Ovary (tissue), 9 donors: ENCODE data around the gene LRCH1. TPM values are rescaled to one million over a fixed set of nuclear protein-coding genes. Genes with fewer than 3 reads are reported as not detected.

Experiments
- DNase-seq, 5 donors: peaks; one replicate each; pipeline ENCODE4 v3.0.0-alpha.2; 2019 to 2020
- H3K27ac ChIP-seq, 2 donors: fragments of 200-600 bp; one replicate each; pipeline versions ENCODE4 v1.5.1 to v1.8.0; 2019 to 2022
- H3K27me3 ChIP-seq: fragments of 200-600 bp; one replicate; pipeline ENCODE4 v1.8.0; 2022
- H3K36me3 ChIP-seq: fragments of 200-600 bp; sonication (generic); one replicate; pipeline ENCODE4 v1.5.1; 2019
- H3K4me1 ChIP-seq: one replicate; pipeline ENCODE4 v1.8.1; 2013; ENCODE audit warnings: mild to moderate bottlenecking, moderate library complexity; ENCODE audit not compliant: insufficient read depth
- H3K4me3 ChIP-seq: fragments of 200-600 bp; sonication (generic); one replicate; pipeline ENCODE4 v1.5.1; 2017
- H3K9me3 ChIP-seq, 2 donors: fragments of 200-600 bp in 1 of 2; sonication (generic) in 1 of 2; one replicate each; pipeline versions ENCODE4 v1.5.1 to v1.8.1; 2013 to 2019; ENCODE audit warnings: mild to moderate bottlenecking in 1 of 2, moderate library complexity in 1 of 2
- CTCF ChIP-seq, 3 donors: fragments of 450-650 bp in 2 of 3; fragments of 200-600 bp in 1 of 3; IDR thresholded peaks; one replicate each; pipeline versions ENCODE4 v1.5.1 to v1.8.0; 2016 to 2022; ENCODE audit warnings: antibody characterized with exemption in 3 of 3, mild to moderate bottlenecking in 1 of 3
- EP300 ChIP-seq: sonication (generic); formaldehyde crosslinking; IDR thresholded peaks from one replicate; pipeline ENCODE4 v1.6.1; 2017; ENCODE audit warnings: antibody characterized with exemption
- POLR2A ChIP-seq: fragments of 450-650 bp; IDR thresholded peaks from one replicate; pipeline ENCODE4 v1.6.1; 2017; ENCODE audit warnings: antibody characterized with exemption, mild to moderate bottlenecking, moderate library complexity
- WGBS, 3 donors: extraction: QIAGEN DNeasy Blood & Tissue Kit in 1 of 3; methylation state at CpG; one replicate each; pipeline versions ENCODE4 v1.1.5 to v1.1.7; 2013 to 2017; 5-methylcytosine and 5-hydroxymethylcytosine counted together
- intact Hi-C, 4 donors: fragments of 100-400 bp; cut with DNase I; formaldehyde crosslinking; loops; one replicate each; pipeline versions ENCODE4 v1.11.0 to v1.15.1; 2022 to 2023
- polyA plus RNA-seq, 2 donors: library from polyadenylated mRNA; stranded (reverse); fragments of 200-250 nt in 1 of 2; fragments of 350-450 nt in 1 of 2; fragmentation: Illumina TruSeq in 1 of 2; extraction: RNeasy Lipid Tissue Mini Kit (QIAGEN cat#74804) in 1 of 2; gene quantifications; one replicate each; pipeline ENCODE4 v1.2.3, GENCODE V29; 2013 to 2014
- total RNA-seq, 7 donors: library from RNA; depleted of rRNA in 2 of 7; stranded (reverse); fragments of >200 nt in 2 of 7; fragmentation: NEBNext Ultra II Directional in 3 of 7; extraction: Animal tissue kit (Norgen Biotek cat#: 25700) in 3 of 7; gene quantifications; one replicate each; pipeline versions ENCODE4 v1.1.0 to v1.2.4, GENCODE V29; 2016 to 2023
- donor health status: DM: no; HTN: no; CAD: no; lungs with moderate emphysema.
- donor health status: DM: no; HTN: no; CAD: no.
- donor health status: Bipolar disorder and iron deficiency.
- donor health status: DM: yes; HTN: yes; CAD: no.
- donor health status: DM: no; HTN: no; CAD: no.
- donor health status: DM: yes; HTN: yes; CAD: no.

The LRCH1 gene
- total and polyA plus RNA-seq, 9 donors, result 7.6 to 19.3 (median 15.8) TPM

DNA sequence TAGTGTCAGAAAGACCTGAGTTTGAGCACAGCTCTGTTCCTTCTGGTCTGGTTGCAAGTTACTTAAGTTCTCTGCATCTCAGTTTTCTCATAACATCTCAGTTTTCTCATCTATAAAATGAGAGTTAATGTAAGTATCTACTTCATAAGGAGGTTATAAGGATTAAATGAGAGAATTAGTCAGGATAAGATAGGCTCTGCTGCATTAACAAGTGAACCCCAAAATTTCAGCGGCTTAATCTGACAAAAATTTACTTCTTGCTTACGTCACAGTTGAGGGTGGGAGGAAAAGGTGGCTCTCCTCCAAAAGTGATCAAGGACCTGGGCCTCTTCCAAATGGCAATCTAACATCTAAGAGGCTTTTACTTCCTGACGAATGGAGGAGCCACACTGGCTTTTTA, 31.5 kb upstream of the LRCH1 start:
- intact Hi-C loops, result no loop called here
- WGBS, 3 donors, result 46 to 49% (median 47%) methylated on average over 3 of the region's 3 CpGs
- H3K36me3 ChIP-seq, result no peaks in the 10 kb centered on the region
- no peak for DNase-seq
- peaks cover 6% of the 10 kb centered on the region for H3K4me1 ChIP-seq
- no peaks in the 10 kb centered on the region for H3K27me3 ChIP-seq
- H3K4me3 ChIP-seq, result no peak overlapping the region
- no peak for TF ChIP-seq CTCF (IDR thresholded peaks at IDR 0.05)
- no peak for TF ChIP-seq POLR2A
- TF ChIP-seq EP300, result no peak
- no peak overlapping the region for H3K27ac ChIP-seq
- H3K9me3 ChIP-seq, result no peaks in the 10 kb centered on the region

- DNase-seq, result no peak
- 36 to 37% (median 36%) methylated on average over 4 of the region's 4 CpGs for WGBS, 3 donors
- Histone ChIP-seq H3K27ac (no peak overlapping the region), H3K36me3 (no peaks in the 10 kb centered on the region), H3K9me3 (no peaks in the 10 kb centered on the region), H3K4me3 (no peak overlapping the region), H3K4me1 (peaks cover 6% of the 10 kb centered on the region), H3K27me3 (no peaks in the 10 kb centered on the region)
- TF ChIP-seq CTCF (IDR thresholded peaks at IDR 0.05) (no peak), POLR2A (no peak), EP300 (no peak)
- intact Hi-C loops, result no loop called here
Observed at GRCh38 chr13:46521921-46522747, 30.8 kb upstream of the LRCH1 start.

GRCh38 chr13:46522748-46523030, 30.3 kb upstream of the LRCH1 start:
- TF ChIP-seq POLR2A (no peak), CTCF (IDR thresholded peaks at IDR 0.05) (no peak), EP300 (no peak)
- intact Hi-C loops, result no loop called here
- no peaks in the 10 kb centered on the region for H3K36me3 ChIP-seq
- no peak overlapping the region for H3K27ac ChIP-seq
- no peaks in the 10 kb centered on the region for H3K9me3 ChIP-seq
- H3K27me3 ChIP-seq, result no peaks in the 10 kb centered on the region
- no peak for DNase-seq
- H3K4me1 ChIP-seq, result peaks cover 6% of the 10 kb centered on the region
- H3K4me3 ChIP-seq, result no peak overlapping the region

- Histone ChIP-seq H3K27ac (no peak overlapping the region), H3K4me1 (peaks cover 6% of the 10 kb centered on the region)
Observed at GRCh38 chr13:46523972-46524752, 28.8 kb upstream of the LRCH1 start.

More at GRCh38 chr13:46523972-46524752, 28.8 kb upstream of the LRCH1 start:
- no peak for TF ChIP-seq CTCF (IDR thresholded peaks at IDR 0.05)
- no peak for TF ChIP-seq EP300
- TF ChIP-seq POLR2A, result no peak
- Histone ChIP-seq H3K4me3 (no peak overlapping the region), H3K27me3 (no peaks in the 10 kb centered on the region), H3K9me3 (no peaks in the 10 kb centered on the region), H3K36me3 (no peaks in the 10 kb centered on the region)
- DNase-seq, result no peak
- WGBS, 3 donors, result 33 to 49% (median 38%) methylated on average over 2 of the region's 2 CpGs
- intact Hi-C loops, result no loop called here
